ENCODE data around the gene CORO2B.

DNA sequence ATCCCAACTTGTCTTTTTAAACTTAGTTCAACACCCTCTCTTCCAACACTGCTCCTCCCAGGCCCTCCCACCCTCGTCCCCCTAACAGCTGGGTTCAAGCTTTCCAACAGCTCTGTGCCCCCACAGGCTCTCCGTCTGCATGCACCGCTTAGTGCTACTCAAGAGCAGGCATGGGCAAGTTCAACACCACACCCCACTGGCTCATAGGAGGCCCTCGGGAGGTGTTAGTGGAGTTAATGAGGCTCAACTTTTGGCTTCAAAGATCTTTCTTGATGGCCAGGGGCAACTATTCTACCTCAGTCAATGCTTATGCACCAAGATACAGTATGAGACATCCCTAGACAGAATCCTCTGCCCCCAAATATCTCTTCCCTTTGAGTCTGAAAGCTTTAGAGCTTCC, 127.5 kb downstream of the CORO2B start:
- TF ChIP-seq CTCF (IDR thresholded peaks at IDR 0.05): no peak
- TF ChIP-seq POLR2A (IDR thresholded peaks at IDR 0.05): no peak

Data from Peyer's patch (tissue), 4 donors.